AG09319 (cell line): ENCODE measurements around the gene UNC5B.

Experiments used
- DNase-seq: peaks from one replicate; pipeline ENCODE4 v3.0.0-alpha.2; 2010; ENCODE audit warnings: low read depth; ENCODE audit errors: extremely low read depth
- TF ChIP-seq, protein P1 (sequence below): IDR thresholded peaks from 2 replicates; pipeline ENCODE4 v1.5.1; 2011; ENCODE audit warnings: low read depth, mild to moderate bottlenecking, inconsistent platforms, low read length, moderate library complexity

Gene UNC5B

DNA sequence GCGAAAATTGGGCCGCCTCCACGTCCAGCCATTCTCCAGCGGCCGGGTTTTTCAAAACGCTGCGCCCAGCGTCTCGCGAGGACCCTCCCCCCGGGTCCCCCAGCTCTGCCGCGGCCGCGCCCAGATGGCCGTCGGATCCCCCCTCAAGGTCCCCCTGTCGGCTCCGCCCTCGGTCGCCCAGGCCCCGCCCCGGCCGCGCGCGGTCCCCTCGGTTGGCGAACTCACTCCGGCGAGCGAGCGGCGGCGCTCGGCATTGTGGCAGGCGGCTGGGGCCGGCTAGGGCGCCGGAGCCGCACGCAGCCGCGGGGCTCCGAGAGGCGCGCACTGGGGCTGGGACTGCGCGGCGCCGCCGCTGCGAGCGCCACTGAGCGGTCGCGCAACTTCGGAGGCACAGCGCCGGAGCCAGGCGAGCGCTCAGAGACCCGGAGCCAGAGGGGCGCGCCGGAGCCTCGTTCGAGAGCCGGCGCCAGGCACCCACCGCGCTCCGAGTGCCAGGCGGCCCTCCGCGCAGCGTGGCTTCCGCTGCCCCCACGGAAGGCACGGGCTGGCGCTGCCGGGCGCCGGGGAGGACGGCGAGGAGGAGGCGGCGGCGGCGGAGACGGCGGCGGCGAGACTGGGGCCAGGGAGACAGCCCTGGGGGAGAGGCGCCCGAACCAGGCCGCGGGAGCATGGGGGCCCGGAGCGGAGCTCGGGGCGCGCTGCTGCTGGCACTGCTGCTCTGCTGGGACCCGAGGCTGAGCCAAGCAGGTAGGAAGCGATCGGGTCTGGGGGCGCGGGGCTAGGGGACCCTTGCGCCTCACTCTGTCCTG, at the start of gene UNC5B:
Gene UNC5B, plus strand, starts transcription at position 253 of the 809 bp plus-strand sequence. Its CDS starts 416 bp downstream, at position 669.
- peak; percentile 72 for DNase-seq
- TF ChIP-seq, protein P1, sequence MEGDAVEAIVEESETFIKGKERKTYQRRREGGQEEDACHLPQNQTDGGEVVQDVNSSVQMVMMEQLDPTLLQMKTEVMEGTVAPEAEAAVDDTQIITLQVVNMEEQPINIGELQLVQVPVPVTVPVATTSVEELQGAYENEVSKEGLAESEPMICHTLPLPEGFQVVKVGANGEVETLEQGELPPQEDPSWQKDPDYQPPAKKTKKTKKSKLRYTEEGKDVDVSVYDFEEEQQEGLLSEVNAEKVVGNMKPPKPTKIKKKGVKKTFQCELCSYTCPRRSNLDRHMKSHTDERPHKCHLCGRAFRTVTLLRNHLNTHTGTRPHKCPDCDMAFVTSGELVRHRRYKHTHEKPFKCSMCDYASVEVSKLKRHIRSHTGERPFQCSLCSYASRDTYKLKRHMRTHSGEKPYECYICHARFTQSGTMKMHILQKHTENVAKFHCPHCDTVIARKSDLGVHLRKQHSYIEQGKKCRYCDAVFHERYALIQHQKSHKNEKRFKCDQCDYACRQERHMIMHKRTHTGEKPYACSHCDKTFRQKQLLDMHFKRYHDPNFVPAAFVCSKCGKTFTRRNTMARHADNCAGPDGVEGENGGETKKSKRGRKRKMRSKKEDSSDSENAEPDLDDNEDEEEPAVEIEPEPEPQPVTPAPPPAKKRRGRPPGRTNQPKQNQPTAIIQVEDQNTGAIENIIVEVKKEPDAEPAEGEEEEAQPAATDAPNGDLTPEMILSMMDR = peak; percentile 11; the same call in 1 of the 2 replicates

DNA sequence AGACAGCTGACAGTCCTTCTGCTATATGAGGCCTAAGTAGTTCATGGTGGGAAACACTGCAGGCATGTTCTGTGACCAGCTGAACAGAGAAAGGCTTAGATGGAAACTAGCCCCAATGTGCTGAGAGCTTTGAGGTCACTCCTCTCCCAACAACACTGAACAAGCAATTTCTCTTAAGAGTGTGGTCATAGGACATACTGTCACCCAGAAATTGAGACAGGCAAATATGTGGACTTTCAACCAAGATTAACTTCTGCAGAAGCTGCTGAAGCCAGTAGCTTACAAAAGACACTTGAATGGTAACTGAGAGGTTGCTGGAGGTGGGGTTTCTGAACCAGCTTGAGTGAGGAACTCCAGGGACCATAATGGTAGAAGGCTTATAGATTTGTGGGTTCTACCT, 38.9 kb upstream of the UNC5B start:
- TF ChIP-seq, protein P1 = no peak
- DNase-seq = no peak

DNA sequence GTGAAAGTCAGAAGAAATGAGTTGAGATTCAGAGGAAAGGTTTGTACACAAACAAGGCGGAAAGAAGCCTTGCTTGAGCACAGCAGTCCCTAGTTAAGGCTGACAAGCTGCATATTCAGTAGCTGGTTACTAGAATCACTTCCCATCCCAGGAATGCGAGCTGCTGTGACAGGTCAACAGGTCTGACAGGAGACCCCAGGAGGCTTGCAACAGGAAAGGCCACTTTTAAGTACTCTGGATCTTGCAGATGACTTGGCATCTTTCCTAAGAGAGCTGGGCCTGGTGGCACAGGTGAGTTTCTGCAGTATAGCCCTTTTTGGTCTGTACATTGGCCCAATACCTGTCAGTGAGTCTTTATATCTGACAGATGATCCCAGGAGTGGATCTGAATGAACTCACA, 35.7 kb upstream of the UNC5B start:
- TF ChIP-seq, protein P1 = no peak
- DNase-seq = no peak

DNA sequence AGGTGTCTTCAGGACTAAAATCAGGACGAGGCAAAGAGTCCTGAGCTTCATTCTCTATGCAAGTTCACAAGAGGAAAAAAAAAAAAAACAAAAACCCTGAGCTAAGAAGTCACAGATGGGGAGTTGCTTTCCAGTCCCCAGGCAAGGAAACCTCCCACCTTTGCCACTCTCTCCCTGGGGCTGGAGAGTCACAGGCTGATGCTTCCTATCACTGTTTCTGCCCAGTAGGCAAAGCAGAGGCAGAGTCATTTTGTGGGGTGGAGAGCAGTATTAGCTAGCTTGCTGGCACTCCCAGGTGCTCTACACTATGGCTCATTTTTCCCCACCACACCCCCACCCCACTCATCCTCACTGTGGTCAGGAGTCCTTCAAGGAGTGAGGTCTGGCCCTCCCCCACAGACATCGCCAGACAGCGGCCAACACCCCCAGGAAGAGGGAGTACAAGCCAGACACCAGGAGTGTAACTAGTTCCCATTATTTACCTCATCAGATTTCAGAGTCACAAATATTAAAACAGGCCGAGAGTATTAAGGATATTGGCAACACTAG, 34.6 kb upstream of the UNC5B start:
- no peak for DNase-seq
- TF ChIP-seq, protein P1 = no peak

DNA sequence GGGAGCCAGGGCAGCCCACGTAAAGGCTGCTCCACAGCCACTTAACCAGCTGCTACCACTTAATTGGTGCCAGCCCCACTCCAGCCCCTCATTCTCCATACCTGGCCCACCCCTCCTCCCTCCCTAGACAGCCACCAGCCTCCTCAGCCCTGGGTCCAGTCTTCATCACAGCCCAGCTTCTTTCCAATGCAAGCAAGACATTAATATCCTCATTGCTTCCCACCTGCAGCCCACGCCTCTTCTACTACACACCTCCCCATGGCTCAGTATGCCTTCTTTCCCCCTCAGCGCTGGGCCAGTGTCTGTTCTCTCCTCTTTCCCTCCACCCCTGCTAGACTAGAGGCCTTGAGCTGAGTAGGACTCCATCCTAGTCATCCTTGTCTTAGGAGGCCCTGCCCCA, 33.5 kb upstream of the UNC5B start:
- DNase-seq = no peak
- TF ChIP-seq, protein P1 = no peak

DNA sequence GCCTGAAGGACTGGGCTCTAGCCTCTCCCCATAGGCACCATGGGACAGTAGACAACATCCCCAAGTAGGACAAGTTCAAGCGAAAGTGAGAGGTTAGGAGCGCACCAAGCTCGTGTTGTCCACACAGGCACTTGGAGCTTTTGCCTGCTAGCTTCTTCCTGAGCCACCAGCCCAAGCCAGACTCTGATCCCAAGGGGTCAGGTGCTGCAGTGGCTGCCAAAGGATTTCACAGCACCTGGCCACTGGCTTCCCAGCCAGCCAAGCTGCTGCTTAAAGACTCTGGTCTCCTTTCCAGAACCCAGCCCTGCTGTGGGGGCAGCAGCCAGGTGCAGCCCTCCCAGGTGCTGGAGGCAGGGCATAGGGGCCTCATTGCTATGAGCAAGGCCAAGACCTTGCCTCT, 33.0 kb upstream of the UNC5B start:
- TF ChIP-seq, protein P1 = no peak
- DNase-seq = no peak

DNA sequence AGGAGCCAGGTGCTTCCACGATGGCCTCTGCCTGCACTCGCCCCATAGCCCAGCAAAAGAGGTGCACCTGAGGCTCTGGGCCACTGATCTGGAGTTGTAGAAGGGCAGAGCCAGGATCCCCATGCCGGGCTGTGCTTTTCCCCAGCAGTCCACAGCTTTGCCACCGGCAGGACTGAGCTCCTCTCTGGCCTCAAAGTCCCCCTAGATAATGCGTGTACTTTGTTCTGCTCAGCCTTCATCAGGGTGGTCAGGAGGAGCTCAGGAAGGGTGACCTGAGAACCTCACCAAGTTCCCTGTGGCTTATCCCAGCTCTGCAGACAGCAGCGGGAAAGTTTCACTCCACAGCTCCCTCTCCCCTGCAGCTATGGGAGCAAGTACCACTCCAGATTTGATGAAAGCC, 27.9 kb upstream of the UNC5B start:
- DNase-seq = no peak
- TF ChIP-seq, protein P1 = no peak
